PC-9 (cell line): ENCODE measurements around the gene FAM124B. TPM values are rescaled to one million over a fixed set of nuclear protein-coding genes. Genes with fewer than 3 reads are reported as not detected.
A peak's percentile ranks its signal among the peaks of the same experiment; 100 is the strongest.

Source experiments
- BruUV-seq: library from RNA; stranded (reverse); fragments of 400-500 nt; replicated peaks from 2 replicates; lab custom pipeline; 2021; lab: Mats Ljungman, UMichigan
- CTCF ChIA-PET: fragments of 300-600 bp; sonication (Branson Sonifier 250); formaldehyde crosslinking; loops from one replicate; lab custom pipeline; 2022; ENCODE audit warnings: antibody characterized with exemption; lab: Charles Lee
- POLR2A ChIA-PET: fragments of 300-600 bp; sonication (Branson Sonifier 250); formaldehyde crosslinking; loops from one replicate; lab custom pipeline; 2022; ENCODE audit warnings: antibody characterized with exemption; ENCODE audit not compliant: unreplicated experiment; lab: Charles Lee
- DNase-seq, 2 experiments: peaks; one replicate each; pipeline versions ENCODE4 v3.0.0 to v3.0.0-alpha.2; 2015 to 2022; ENCODE audit warnings: mixed read lengths in 1 of 2
- H2AFZ ChIP-seq: fragments of 200-600 bp; sonication (generic); 2 replicates; pipeline ENCODE4 v1.8.1; 2017; ENCODE audit warnings: antibody characterized with exemption
- H3F3A ChIP-seq: fragments of 200-600 bp; sonication (generic); 2 replicates; pipeline ENCODE4 v1.8.1; 2017; ENCODE audit warnings: antibody characterized with exemption, mild to moderate bottlenecking, low read depth; ENCODE audit not compliant: insufficient read depth
- H3K27ac ChIP-seq: fragments of 200-600 bp; sonication (generic); 2 replicates; pipeline ENCODE4 v1.6.1; 2016; ENCODE audit warnings: mixed run types
- H3K27me3 ChIP-seq: fragments of 200-600 bp; sonication (generic); 2 replicates; pipeline ENCODE4 v1.6.1; 2016; ENCODE audit warnings: low read depth, mixed run types; ENCODE audit not compliant: insufficient read depth
- H3K36me3 ChIP-seq: fragments of 200-600 bp; sonication (generic); 2 replicates; pipeline ENCODE4 v1.6.1; 2016; ENCODE audit warnings: low read depth, mixed run types
- H3K4me1 ChIP-seq: fragments of 200-600 bp; sonication (generic); replicated peaks from 2 replicates; pipeline ENCODE4 v1.6.1; 2016; ENCODE audit warnings: mixed run types; ENCODE audit not compliant: insufficient read depth
- H3K4me2 ChIP-seq: fragments of 200-600 bp; sonication (generic); 2 replicates; pipeline ENCODE4 v1.6.1; 2017; ENCODE audit warnings: mixed run types
- H3K4me3 ChIP-seq: fragments of 200-600 bp; sonication (generic); 2 replicates; pipeline ENCODE4 v1.6.1; 2016; ENCODE audit warnings: mixed run types
- H3K79me2 ChIP-seq: fragments of 200-600 bp; sonication (generic); 2 replicates; pipeline ENCODE4 v1.6.1; 2017; ENCODE audit warnings: low read depth, mixed run types
- H3K9me2 ChIP-seq: fragments of 200-600 bp; sonication (generic); 2 replicates; pipeline ENCODE4 v1.8.1; 2017; ENCODE audit warnings: mild to moderate bottlenecking; ENCODE audit not compliant: insufficient read depth
- H3K9me3 ChIP-seq: fragments of 200-600 bp; sonication (generic); 2 replicates; pipeline ENCODE4 v1.8.1; 2016; ENCODE audit warnings: low read depth; ENCODE audit not compliant: insufficient read depth
- H4K20me1 ChIP-seq: fragments of 200-600 bp; sonication (generic); 2 replicates; pipeline ENCODE4 v1.8.1; 2017; ENCODE audit not compliant: insufficient read depth
- EZH2 ChIP-seq: fragments of 200-600 bp; sonication (generic); IDR thresholded peaks from 2 replicates; pipeline ENCODE4 v1.8.0; 2017; ENCODE audit warnings: antibody characterized with exemption, low read depth
- intact Hi-C: fragments of 100-400 bp; cut with micrococcal nuclease; formaldehyde crosslinking; loops from one replicate; pipeline ENCODE4 v1.10.0; 2022; ENCODE audit not compliant: unreplicated experiment
- total RNA-seq: library from RNA; stranded (reverse); gene quantifications from 2 replicates; pipeline ENCODE4 v1.2.3, GENCODE V29; 2021
- TF ChIP-seq, protein P1 (sequence below): fragments of 200-600 bp; sonication (generic); conservative IDR thresholded peaks from 2 replicates; pipeline ENCODE4 v1.6.1; 2017; ENCODE audit warnings: mixed run types, antibody characterized with exemption, mild to moderate bottlenecking, moderate library complexity

Gene FAM124B
- total RNA-seq, 1 experiment from 2014 or later: 0.17 TPM

DNA sequence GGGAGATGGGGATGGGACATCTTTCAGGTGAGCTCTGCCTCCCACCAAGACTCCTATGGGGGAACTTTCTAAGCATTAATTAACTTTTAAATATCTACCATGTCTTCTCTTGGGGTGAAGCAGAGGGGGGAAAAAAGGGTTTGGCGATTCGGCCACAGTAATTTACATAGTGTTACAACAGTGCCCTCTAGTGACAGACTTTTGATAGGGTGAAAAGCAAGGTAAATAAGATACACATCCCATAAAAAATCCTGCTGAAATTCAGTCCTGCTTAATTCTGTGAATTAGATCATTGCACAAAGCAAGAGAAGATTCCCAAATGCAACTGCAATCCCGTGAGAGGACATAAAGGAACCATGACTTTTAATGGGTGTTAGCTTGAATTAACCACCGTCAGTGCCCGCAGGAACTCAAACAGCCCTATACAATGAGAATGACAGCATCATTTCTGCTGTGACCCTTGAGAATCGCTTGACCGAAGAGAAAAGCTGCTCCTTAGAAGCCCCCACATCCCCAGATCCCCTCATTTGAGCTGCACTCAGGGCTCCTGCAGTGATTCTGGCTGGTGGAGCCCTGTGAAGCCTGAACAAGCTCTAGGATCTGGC, 32.8 kb downstream of the FAM124B start:
- no TSS peak for BruUV-seq
- POLR2A ChIA-PET: interaction anchor here (0.6 kb wide), 1 partner anchor 16 kb away, joined by 3 read pairs; no protein-coding TSS in a partner anchor
- Histone ChIP-seq H3K4me3 (no peak overlapping the region), H3K36me3 (no peaks in the 10 kb centered on the region), H3K4me2 (peak overlapping the region; percentile 8; the same call in 1 of the 2 replicates), H3K27me3 (no peaks in the 10 kb centered on the region), H3K9me2 (no peaks in the 10 kb centered on the region), H3K79me2 (no peaks in the 10 kb centered on the region), H2AFZ (no peak overlapping the region), H3K27ac (no peak overlapping the region), H3K4me1 (no peaks in the 10 kb centered on the region), H3K9me3 (no peaks in the 10 kb centered on the region; the same call in 1 of the 2 replicates), H4K20me1 (no peaks in the 10 kb centered on the region), H3F3A (no peaks in the 10 kb centered on the region)
- intact Hi-C loops: loop anchor here (1.0 to 5.0 kb wide), 3 partner anchors 80 to 377 kb away; partner anchors contain the start of gene CUL3
- no peak for TF ChIP-seq EZH2
- TF ChIP-seq, protein P1, sequence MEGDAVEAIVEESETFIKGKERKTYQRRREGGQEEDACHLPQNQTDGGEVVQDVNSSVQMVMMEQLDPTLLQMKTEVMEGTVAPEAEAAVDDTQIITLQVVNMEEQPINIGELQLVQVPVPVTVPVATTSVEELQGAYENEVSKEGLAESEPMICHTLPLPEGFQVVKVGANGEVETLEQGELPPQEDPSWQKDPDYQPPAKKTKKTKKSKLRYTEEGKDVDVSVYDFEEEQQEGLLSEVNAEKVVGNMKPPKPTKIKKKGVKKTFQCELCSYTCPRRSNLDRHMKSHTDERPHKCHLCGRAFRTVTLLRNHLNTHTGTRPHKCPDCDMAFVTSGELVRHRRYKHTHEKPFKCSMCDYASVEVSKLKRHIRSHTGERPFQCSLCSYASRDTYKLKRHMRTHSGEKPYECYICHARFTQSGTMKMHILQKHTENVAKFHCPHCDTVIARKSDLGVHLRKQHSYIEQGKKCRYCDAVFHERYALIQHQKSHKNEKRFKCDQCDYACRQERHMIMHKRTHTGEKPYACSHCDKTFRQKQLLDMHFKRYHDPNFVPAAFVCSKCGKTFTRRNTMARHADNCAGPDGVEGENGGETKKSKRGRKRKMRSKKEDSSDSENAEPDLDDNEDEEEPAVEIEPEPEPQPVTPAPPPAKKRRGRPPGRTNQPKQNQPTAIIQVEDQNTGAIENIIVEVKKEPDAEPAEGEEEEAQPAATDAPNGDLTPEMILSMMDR: peak; percentile 97
- peak; percentile 40 to 50 for DNase-seq
- CTCF ChIA-PET: interaction anchor here (0.5 to 1.8 kb wide), 6 partner anchors 70 to 700 kb away, joined by 3 to 11 read pairs (median 3); no protein-coding TSS in a partner anchor

DNA sequence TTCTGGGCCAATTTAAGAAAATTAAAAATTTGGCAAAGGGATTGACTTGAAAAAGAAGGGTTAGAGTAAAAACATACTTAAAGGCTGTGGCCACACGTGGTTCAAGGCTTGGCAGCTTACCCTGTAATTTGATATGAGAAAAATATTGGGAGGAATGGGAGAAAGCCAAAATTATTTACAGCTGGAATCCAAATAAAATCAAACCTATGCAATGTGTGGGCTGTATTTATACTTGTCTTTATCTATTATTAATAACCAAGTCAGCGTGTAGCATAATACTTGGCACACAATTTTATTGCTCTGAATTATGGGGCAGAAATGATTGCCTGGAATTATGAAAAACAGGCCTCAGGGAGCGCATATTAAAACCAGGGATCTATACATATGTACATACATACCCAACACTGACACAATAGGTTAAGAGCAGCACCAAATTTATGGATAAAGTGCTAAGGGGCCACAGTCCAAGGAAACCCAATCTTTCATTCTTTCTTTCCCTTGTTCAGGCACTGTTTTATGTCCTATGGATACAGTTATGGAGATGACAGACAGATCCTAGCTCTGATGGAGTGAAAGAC, 35.6 kb downstream of the FAM124B start:
- DNase-seq: no peak
- POLR2A ChIA-PET: no interaction called here

DNA sequence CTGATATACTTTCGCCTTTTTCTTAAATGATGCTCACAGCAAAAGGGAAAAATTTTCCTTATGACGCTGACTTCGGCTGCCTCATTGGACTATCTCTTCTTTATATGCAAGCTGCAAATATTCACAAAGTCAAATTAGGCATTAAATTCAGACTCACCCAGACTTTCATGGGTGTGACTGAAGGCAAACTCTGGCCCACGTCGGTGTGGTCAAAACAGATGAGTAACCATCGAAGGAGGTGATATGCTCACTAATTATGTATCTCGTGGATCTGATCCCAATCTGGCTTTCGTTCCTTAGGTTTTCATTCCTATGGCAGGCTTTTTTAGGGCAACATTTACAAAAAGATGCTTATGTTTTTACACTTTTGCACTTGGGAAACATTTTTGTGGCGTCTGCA, 36.6 kb downstream of the FAM124B start:
- Histone ChIP-seq H2AFZ (no peak overlapping the region), H3K9me2 (no peaks in the 10 kb centered on the region), H3K27me3 (no peaks in the 10 kb centered on the region), H3K27ac (no peak overlapping the region), H3K4me1 (peaks cover 12% of the 10 kb centered on the region), H3K4me2 (no peak overlapping the region), H3K79me2 (no peaks in the 10 kb centered on the region), H4K20me1 (no peaks in the 10 kb centered on the region), H3K36me3 (no peaks in the 10 kb centered on the region), H3K9me3 (peaks cover 4% of the 10 kb centered on the region; the same call in 1 of the 2 replicates), H3K4me3 (no peak overlapping the region), H3F3A (peaks cover 7% of the 10 kb centered on the region)
- intact Hi-C loops: loop anchor here (5.0 kb wide), 2 partner anchors 222 to 373 kb away; partner anchors contain the start of gene CUL3
- TF ChIP-seq, protein P1: no peak
- TF ChIP-seq EZH2: no peak
- BruUV-seq: no TSS peak
- ChIA-PET POLR2A (no interaction called here), CTCF (interaction anchor here (0.6 kb wide), 1 partner anchor 285 kb away, joined by 3 read pairs; no protein-coding TSS in a partner anchor)
- DNase-seq: no peak

More for the DNA sequence above, 35.6 kb downstream of the FAM124B start:
- Histone ChIP-seq H4K20me1 (no peaks in the 10 kb centered on the region), H2AFZ (no peak overlapping the region), H3K9me2 (no peaks in the 10 kb centered on the region), H3K36me3 (no peaks in the 10 kb centered on the region), H3F3A (no peaks in the 10 kb centered on the region), H3K79me2 (no peaks in the 10 kb centered on the region), H3K27ac (no peak overlapping the region), H3K27me3 (no peaks in the 10 kb centered on the region), H3K9me3 (peaks cover 4% of the 10 kb centered on the region; the same call in 1 of the 2 replicates), H3K4me2 (no peak overlapping the region), H3K4me1 (peaks cover 2% of the 10 kb centered on the region), H3K4me3 (no peak overlapping the region)
- CTCF ChIA-PET: no interaction called here
- TF ChIP-seq EZH2: no peak
- TF ChIP-seq, protein P1: no peak
- intact Hi-C loops: loop anchor here (5.0 kb wide), 2 partner anchors 221 to 374 kb away; partner anchors contain the start of gene CUL3
- no TSS peak for BruUV-seq
